Measurements from ENCODE around the gene RNF222.

The RNF222 gene

DNA sequence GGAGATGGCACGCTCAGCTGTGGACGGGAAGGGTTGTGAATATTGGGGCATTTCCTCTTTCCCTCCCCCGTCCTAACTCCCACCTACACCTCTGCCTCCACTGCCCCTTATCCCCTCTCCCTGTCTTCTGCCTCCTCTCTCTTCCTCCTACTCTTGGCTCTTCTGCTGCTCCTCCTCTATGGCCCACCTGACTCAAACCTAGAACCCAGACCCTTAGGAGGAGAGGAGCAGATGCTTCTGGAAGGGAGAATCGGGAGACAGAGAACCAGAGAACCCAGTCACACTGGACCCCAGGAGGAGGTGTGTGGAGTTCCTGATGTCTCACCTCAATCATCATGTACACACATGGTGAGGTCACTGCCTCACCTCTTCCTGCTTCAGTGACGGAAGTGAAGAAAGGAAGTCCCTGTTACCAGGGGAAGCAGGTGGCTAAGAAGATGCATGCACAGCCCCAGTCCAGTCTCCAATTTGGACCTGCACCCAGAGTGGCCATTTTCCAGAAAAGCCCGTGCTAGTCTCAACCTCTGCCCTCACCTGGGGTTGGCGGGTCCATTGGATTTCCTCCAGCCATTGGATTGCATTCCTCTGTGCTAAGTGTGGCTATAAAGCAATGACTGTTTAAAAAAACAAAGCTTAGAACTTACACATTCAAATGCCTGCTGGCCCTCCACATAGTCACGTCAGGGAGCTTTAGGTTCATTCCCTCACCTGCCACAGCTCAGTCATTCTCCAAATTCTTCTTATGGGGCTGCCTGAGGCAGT is 4.0 kb downstream of the RNF222 start:
- POLR2A ChIA-PET (ENCODE audit: low non-redundant PET) = interaction anchor here (0.8 kb wide), 1 partner anchor 71 kb away, joined by 5 read pairs; no protein-coding TSS in a partner anchor
- no peak for DNase-seq (ENCODE audit: low spot score)
- CTCF ChIA-PET = no interaction called here
- TF ChIP-seq CTCF (conservative IDR thresholded peaks at IDR 0.05; ENCODE audit: low read depth) = no peak
- no peak overlapping the region for H3K27ac ChIP-seq

- CTCF ChIA-PET = interaction anchor here (0.6 kb wide), 1 partner anchor 1159 kb away, joined by 3 read pairs; no protein-coding TSS in a partner anchor
- TF ChIP-seq CTCF (conservative IDR thresholded peaks at IDR 0.05; ENCODE audit: low read depth) = no peak
- no peak overlapping the region for H3K27ac ChIP-seq
- POLR2A ChIA-PET (ENCODE audit: low non-redundant PET) = no interaction called here
- DNase-seq (ENCODE audit: low spot score) = no peak
Measured at GRCh38 chr17:8392674-8393469, 4.8 kb downstream of the RNF222 start.

- ChIA-PET CTCF (interaction anchor here (0.6 to 0.9 kb wide), 2 partner anchors 18 to 1159 kb away, joined by 3 read pairs; no protein-coding TSS in a partner anchor), POLR2A (ENCODE audit: low non-redundant PET) (no interaction called here)
- no peak overlapping the region for H3K27ac ChIP-seq
- no peak for DNase-seq (ENCODE audit: low spot score)
- no peak for TF ChIP-seq CTCF (conservative IDR thresholded peaks at IDR 0.05; ENCODE audit: low read depth)
Measured at GRCh38 chr17:8392274-8392673, 5.4 kb downstream of the RNF222 start.

GRCh38 chr17:8391711-8392110 is 5.9 kb downstream of the RNF222 start:
- CTCF ChIA-PET = interaction anchor here (0.7 to 0.9 kb wide), 2 partner anchors 9 to 18 kb away, joined by 3 read pairs; no protein-coding TSS in a partner anchor
- POLR2A ChIA-PET (ENCODE audit: low non-redundant PET) = no interaction called here
- H3K27ac ChIP-seq = no peak overlapping the region

DNA sequence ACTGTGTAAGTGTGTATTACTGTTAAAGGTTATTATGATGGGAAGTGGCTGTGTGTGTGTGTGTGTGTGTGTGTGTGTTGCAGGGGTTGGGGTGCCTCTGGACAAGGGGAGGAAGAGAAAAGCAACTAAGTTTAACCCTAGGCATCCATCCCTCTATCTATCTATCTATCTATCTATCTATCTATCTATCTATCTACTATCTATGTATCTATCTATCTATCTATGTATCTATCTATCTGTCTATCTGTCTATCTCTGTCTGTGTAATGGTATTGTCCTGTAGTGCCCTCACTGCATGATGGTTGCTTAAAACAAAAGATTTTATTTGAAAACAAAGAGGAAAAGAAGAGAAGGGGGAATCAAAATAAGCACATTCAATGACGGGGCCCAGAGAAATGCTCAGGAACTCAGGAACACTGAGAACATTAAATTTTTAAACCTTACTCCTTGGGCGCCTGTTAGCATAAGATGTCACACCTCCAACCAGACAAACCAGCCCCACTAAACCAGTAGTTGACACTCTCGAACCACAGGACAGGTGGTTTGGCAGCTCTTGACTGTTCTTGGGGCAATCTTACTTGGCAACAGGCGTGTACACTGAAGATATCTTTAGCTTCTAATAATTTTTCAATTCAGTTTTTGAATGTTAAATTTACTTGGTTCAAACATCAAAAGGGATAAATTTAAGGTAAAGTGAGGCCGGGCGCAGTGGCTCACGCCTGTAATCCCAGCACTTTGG is 9.5 kb downstream of the RNF222 start:
- DNase-seq (ENCODE audit: low spot score) = no peak
- no peak for TF ChIP-seq CTCF (conservative IDR thresholded peaks at IDR 0.05; ENCODE audit: low read depth)
- H3K27ac ChIP-seq = no peak overlapping the region
- POLR2A ChIA-PET (ENCODE audit: low non-redundant PET) = no interaction called here
- CTCF ChIA-PET = interaction anchor here (0.5 kb wide), 1 partner anchor 346 kb away, joined by 3 read pairs; no protein-coding TSS in a partner anchor

More at GRCh38 chr17:8391711-8392110, 5.9 kb downstream of the RNF222 start:
- TF ChIP-seq CTCF (conservative IDR thresholded peaks at IDR 0.05; ENCODE audit: low read depth) = no peak
- DNase-seq (ENCODE audit: low spot score) = peak; percentile 42

GRCh38 chr17:8386841-8387240 is 10.8 kb downstream of the RNF222 start:
- ChIA-PET POLR2A (ENCODE audit: low non-redundant PET) (interaction anchor here (0.6 kb wide), 1 partner anchor 368 kb away, joined by 3 read pairs; no protein-coding TSS in a partner anchor), CTCF (interaction anchor here (0.7 kb wide), 1 partner anchor 358 kb away, joined by 3 read pairs; no protein-coding TSS in a partner anchor)
- no peak overlapping the region for H3K27ac ChIP-seq
- DNase-seq (ENCODE audit: low spot score) = no peak
- no peak for TF ChIP-seq CTCF (conservative IDR thresholded peaks at IDR 0.05; ENCODE audit: low read depth)

Measured in RWPE1 (cell line).